Stimulated activated CD4-positive, alpha-beta T cell treated with anti-CD3 and anti-CD28 coated beads, Interleukin-15, amount 100 ng/mL, for 1 hour (primary cell): ENCODE measurements around the gene TBC1D2.
"Not testable (repeated sequence)": the region's sequence is repeated elsewhere in the genome, so short reads cannot be mapped to it uniquely, and the experiment has no call there.

Source experiments
- DNase-seq, 2 donors: peaks; one replicate each; pipeline ENCODE4 v3.0.0-alpha.2; 2020; ENCODE audit warnings: low read depth in 1 of 2, low spot score in 1 of 2

Gene TBC1D2

DNA sequence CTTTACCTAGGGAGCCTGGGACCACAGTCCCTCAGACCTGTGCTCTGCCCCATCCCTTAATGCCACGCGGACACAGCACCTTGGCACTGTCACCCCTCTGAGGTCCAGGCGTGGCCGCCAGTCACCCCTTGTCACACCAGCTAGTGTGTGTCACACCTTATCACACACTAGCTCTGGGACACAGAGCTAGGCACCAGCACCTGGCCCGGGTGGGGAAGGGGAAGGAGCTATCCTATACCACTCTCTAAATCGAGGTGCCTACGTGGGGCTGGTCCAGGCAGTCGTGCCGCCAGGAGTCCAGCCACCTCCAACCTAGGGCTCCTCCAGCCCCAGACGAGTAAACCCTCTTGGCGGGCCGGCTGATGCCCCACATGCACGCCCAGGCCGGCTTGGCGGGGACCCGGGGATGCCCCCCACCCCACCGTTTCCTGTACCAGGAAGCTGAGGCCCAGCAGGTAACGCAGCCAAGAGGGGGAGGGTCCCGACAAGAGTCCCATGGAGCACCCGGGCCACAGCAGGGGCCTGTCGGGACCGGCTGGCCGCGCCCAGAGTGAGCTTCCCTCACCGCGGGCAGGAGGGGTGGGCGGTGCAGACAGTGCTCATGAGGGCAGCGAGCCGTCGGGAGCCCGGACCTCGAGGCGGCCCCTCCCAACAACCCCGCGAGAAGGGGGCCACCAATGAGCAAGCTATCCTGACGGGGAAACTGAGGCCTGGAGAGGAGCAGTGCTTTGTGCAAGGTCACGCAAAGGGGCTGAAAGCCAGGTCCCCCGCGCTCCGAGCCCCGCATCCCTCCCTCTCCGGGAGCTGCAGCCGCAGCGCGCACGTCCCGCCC, 63.6 kb downstream of the TBC1D2 start:
- peak in 1 of 2 donors; percentile 10 for DNase-seq

GRCh38 chr9:98191181-98191608, 64.3 kb downstream of the TBC1D2 start:
- no peak for DNase-seq

GRCh38 chr9:98190757-98191105, 64.7 kb downstream of the TBC1D2 start:
- no peak for DNase-seq

- no peak for DNase-seq
These were observed 66.0 kb downstream of the TBC1D2 start for GRCh38 chr9:98189412-98189811.

DNA sequence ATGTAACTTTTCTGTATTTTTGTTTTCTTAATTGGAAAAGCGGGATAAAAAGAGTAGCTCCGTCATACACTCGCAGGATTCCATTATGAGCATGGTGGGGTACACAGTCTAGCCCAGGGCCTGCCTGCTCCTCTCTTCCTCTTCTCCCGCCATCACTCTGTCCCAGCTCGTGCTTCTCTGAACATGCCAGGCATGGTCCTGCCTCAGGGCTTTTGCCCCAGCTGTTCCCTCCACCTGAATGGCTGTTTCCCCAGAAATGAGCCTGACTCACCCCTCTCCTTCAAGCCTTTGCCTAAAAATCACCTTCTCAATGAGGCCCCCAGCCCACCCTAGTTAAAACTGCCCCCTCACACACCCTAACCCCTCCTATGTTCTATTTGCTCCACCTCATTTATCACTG, 67.5 kb downstream of the TBC1D2 start:
- no peak for DNase-seq

GRCh38 chr9:98186236-98186635, 69.2 kb downstream of the TBC1D2 start:
- DNase-seq = no peak

DNA sequence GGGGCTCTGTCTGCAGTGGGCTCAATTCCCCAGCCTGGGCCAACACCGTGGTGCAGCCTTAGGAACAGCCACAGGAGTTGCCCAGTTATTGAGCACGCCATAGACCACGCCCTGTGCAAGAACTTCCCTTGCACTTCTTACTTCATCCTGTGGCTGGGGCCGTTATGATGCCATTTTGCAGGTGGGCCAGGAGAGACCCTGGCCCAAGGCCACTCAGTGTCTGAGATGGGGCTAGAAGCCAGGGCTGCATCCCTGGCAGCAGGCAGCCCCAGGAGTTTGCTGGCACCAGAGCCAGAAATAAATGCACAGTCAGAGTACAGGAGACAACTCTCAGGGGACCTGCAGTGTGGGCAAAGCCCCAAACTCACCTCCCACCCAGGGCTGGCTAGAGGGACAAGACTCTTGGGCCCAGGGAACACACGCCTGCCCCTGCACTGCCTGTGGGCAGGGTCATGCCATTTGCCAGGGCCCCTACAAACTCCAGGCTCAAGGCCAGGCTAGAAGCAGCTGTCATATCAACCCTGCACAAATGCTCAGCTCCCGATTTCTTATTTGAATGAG, 69.8 kb downstream of the TBC1D2 start:
- no peak for DNase-seq

DNA sequence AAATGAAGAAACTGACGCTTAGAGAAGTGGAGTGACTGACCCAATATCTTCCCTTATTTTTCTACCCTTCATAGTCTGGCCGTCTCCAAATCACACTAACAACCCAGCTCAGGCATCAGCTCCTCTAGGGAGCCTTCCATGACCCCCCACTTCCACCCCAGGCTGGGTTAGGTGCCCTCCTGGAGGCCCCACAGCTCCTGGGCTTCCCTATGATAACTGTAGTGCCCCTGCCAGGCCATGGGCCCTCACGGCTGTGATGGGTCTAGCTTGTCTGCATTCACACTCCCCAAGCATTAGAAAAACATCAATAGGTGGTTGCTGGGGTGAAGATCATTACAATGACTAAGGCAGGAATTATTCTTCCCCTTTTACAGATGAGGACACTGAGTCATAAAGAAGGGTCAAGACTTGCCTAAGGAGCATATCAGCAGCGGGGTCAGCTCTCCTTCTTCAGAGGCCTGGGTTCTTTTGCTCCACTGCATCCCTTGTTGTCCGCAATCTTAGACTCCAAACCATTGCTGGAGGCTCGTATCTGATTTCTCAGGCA, 70.4 kb downstream of the TBC1D2 start:
- no peak for DNase-seq

GRCh38 chr9:98184326-98184725, 71.1 kb downstream of the TBC1D2 start:
- DNase-seq = no peak

GRCh38 chr9:98182889-98183599, 72.4 kb downstream of the TBC1D2 start:
- DNase-seq = no peak

DNA sequence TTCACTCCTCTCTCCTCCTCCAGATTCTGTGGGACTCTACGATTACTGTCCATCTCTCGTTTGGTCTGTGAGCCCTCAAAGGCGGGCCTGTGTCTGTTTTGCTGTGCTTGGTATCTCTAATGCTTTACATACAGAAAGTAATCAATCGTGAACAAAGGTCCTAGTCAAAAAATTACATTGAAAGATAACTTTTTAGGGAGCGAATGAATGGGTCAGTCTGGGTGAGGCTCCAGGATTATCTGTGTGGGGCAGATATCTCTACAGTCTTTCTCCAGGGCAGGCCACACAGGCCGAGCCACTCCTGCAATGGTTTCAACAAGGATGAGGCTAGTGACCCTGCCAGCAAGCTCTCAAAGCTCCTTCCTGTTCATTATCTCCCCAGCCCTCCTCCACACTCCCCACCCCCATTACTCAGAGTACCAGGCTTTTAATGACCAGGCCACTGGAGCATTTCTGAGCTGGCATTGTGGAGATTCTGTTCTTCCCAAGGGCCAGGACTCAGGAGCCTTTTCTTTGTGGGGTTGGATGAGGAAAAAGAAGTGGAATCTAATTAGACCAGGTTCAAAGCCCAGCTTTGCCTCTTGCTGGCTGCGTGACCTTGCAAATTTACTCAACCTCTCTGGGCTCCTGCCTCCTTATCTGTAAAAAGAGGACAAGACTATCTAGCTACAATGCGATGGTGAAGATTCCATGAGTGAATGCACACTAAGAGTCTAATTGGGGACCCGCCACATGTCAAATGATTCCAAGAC, 73.2 kb downstream of the TBC1D2 start:
- no peak for DNase-seq

GRCh38 chr9:98181746-98182068, 73.7 kb downstream of the TBC1D2 start:
- DNase-seq = no peak

DNA sequence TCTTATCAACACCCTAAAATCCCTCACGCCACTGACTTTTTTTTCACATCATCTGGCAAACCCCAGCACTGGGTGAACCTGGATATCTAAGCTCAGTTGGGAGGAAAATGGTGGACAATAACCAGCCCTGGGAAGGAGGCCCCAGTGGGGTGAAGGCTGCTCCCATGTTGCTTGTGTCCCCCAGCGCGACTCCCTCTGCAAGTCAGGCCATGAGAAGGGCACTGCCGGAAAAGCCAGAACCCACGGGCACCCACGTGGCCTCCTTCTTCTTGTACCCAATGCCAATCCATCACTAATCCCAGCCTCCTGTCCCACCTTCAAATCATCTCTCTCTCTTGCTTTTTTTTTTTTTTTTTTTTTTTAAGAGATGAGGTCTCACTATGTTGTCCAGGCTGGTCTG, 74.5 kb downstream of the TBC1D2 start:
- DNase-seq = no peak

GRCh38 chr9:98178874-98179850, 76.3 kb downstream of the TBC1D2 start:
- no peak for DNase-seq

- DNase-seq = no peak
These were observed 78.8 kb downstream of the TBC1D2 start for GRCh38 chr9:98176391-98177259.

GRCh38 chr9:98175762-98176161, 79.7 kb downstream of the TBC1D2 start:
- no peak for DNase-seq

- no peak for DNase-seq
These were observed 80.3 kb downstream of the TBC1D2 start for GRCh38 chr9:98175028-98175569.

DNA sequence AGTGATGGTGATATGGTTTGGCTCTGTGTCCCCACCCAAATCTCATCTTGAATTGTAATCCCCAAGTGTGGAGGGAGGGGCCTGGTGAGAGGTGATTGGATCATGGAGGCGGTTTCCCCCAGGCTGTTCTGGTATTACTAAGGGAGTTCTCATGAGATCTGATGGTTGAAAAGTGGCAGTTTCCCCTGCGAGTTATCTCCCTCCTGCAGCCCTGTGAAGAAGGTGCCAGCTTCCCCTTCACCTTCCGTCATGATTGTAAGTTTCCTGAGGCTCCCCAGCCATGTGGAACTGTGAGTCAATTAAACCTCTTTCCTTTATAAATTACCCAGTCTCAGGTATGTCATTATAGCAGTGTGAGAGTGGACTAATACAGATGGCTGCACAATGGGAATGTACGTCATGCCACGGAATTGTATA, 80.9 kb downstream of the TBC1D2 start:
- DNase-seq = not testable (repeated sequence)

- no peak for DNase-seq
These were observed 82.3 kb downstream of the TBC1D2 start for GRCh38 chr9:98173181-98173580.
